SK-N-SH (cell line): ENCODE results near the gene RIMS1. TPM values are rescaled to one million over a fixed set of nuclear protein-coding genes. Genes with fewer than 3 reads are reported as not detected.

Experiments used
- CTCF ChIA-PET: fragments of 300-600, 350-600 bp; formaldehyde crosslinking; extraction: SDS; loops from one replicate; lab custom pipeline; 2021; lab: Yijun Ruan, JAX
- POLR2A ChIA-PET: fragments of 350-600 bp; sonication (Branson Sonifier 250); formaldehyde crosslinking; extraction: SDS; loops from one replicate; lab custom pipeline; 2020; ENCODE audit warnings: antibody characterized with exemption, inconsistent platforms; lab: Yijun Ruan, JAX
- DNase-seq: peaks from one replicate; pipeline ENCODE4 v3.0.0; 2012
- H2AFZ ChIP-seq: fragments of 200-600 bp; sonication (generic); 2 replicates; pipeline ENCODE4 v1.8.1; 2016; ENCODE audit warnings: antibody characterized with exemption, mild to moderate bottlenecking, low read depth
- H3F3A ChIP-seq: fragments of 200-600 bp; sonication (generic); replicated peaks from 2 replicates; pipeline ENCODE3; 2016; ENCODE audit warnings: antibody characterized with exemption, mild to moderate bottlenecking; ENCODE audit not compliant: insufficient read depth
- H3K27ac ChIP-seq, 2 experiments: fragments of 200-500 bp in 1 of 2; fragments of 200-600 bp in 1 of 2; sonication (Bioruptor generic) in 1 of 2; sonication (generic), shearing (Covaris generic) in 1 of 2; 2 replicates each; pipeline versions ENCODE4 v1.5.1 to v1.6.1; 2014 to 2016; ENCODE audit warnings: low read depth in 2 of 2, inconsistent platforms in 1 of 2, low read length in 1 of 2, mild to moderate bottlenecking in 1 of 2, mixed read lengths in 1 of 2
- H3K27me3 ChIP-seq: fragments of 200-600 bp; sonication (generic), shearing (Covaris generic); 2 replicates; pipeline ENCODE4 v1.6.1; 2016; ENCODE audit warnings: mixed run types; ENCODE audit not compliant: insufficient read depth
- H3K36me3 ChIP-seq, 2 experiments: fragments of 200-500 bp in 1 of 2; fragments of 200-600 bp in 1 of 2; sonication (Bioruptor generic) in 1 of 2; sonication (generic) in 1 of 2; replicated peaks in 1 of 2; 2 replicates each; pipeline versions ENCODE3 to v1.5.1; 2014 to 2016; ENCODE audit warnings: low read length in 1 of 2, mild to moderate bottlenecking in 1 of 2; ENCODE audit not compliant: insufficient read depth in 2 of 2, control insufficient read depth in 1 of 2
- H3K4me1 ChIP-seq, 2 experiments: fragments of 200-500 bp in 1 of 2; fragments of 200-600 bp in 1 of 2; sonication (Bioruptor generic) in 1 of 2; sonication (generic), shearing (Covaris generic) in 1 of 2; 2 replicates each; pipeline versions ENCODE4 v1.5.1 to v1.6.1; 2014 to 2016; ENCODE audit warnings: low read depth in 1 of 2, low read length in 1 of 2, mixed run types in 1 of 2; ENCODE audit not compliant: insufficient read depth in 2 of 2, control insufficient read depth in 1 of 2
- H3K4me2 ChIP-seq: fragments of 200-600 bp; sonication (generic), shearing (Covaris generic); 2 replicates; pipeline ENCODE4 v1.6.1; 2017; ENCODE audit warnings: mixed run types
- H3K4me3 ChIP-seq, 2 experiments: fragments of 200-500 bp in 1 of 2; fragments of 200-600 bp in 1 of 2; sonication (Bioruptor generic) in 1 of 2; sonication (generic), shearing (Covaris generic) in 1 of 2; 2 replicates each; pipeline versions ENCODE4 v1.5.1 to v1.8.1; 2014 to 2016; ENCODE audit warnings: low read depth in 2 of 2, inconsistent platforms in 1 of 2, low read length in 1 of 2, mild to moderate bottlenecking in 1 of 2, mixed read lengths in 1 of 2, moderate library complexity in 1 of 2
- H3K79me2 ChIP-seq: fragments of 200-600 bp; sonication (generic); 2 replicates; pipeline ENCODE4 v1.8.1; 2017; ENCODE audit warnings: mild to moderate bottlenecking; ENCODE audit not compliant: insufficient read depth
- H3K9ac ChIP-seq: fragments of 200-600 bp; sonication (generic); 2 replicates; pipeline ENCODE4 v1.6.1; 2017; ENCODE audit warnings: mixed run types
- H3K9me2 ChIP-seq: fragments of 200-600 bp; sonication (generic); 2 replicates; pipeline ENCODE4 v1.6.1; 2017; ENCODE audit warnings: mixed run types
- H3K9me3 ChIP-seq: fragments of 200-600 bp; sonication (generic); 2 replicates; pipeline ENCODE4 v1.6.1; 2017; ENCODE audit warnings: mixed run types, mild to moderate bottlenecking, moderate library complexity
- H4K20me1 ChIP-seq: fragments of 200-600 bp; sonication (generic); 2 replicates; pipeline ENCODE4 v1.6.1; 2017; ENCODE audit warnings: mild to moderate bottlenecking, mixed run types; ENCODE audit not compliant: insufficient read depth
- CHD2 ChIP-seq: fragments of 150-350 bp; IDR thresholded peaks from 2 replicates; pipeline ENCODE4 v1.6.1; 2018; ENCODE audit warnings: low read length; ENCODE audit not compliant: partially characterized antibody
- ELF1 ChIP-seq: IDR thresholded peaks from 2 replicates; pipeline ENCODE4 v1.4.0; 2012
- EP300 ChIP-seq, 2 experiments: IDR thresholded peaks; 2 replicates each; pipeline versions ENCODE4 v1.4.0 to v1.6.1; 2012; ENCODE audit warnings: borderline replicate concordance in 1 of 2, low read depth in 1 of 2, low read length in 1 of 2
- EZH2phosphoT487 ChIP-seq: fragments of 200-600 bp; sonication (generic); IDR thresholded peaks from 2 replicates; pipeline ENCODE4 v1.6.1; 2017; ENCODE audit warnings: low read depth, mixed run types, mild to moderate bottlenecking, antibody characterized with exemption, moderate library complexity, borderline replicate concordance
- FOSL2 ChIP-seq: IDR thresholded peaks from 2 replicates; pipeline ENCODE4 v1.4.0; 2012; ENCODE audit warnings: low read depth, mild to moderate bottlenecking, moderate library complexity, borderline replicate concordance
- GABPA ChIP-seq: IDR thresholded peaks from 2 replicates; pipeline ENCODE4 v1.4.0; 2012; ENCODE audit warnings: low read depth, mild to moderate bottlenecking
- GATA2 ChIP-seq: sonication (generic); formaldehyde crosslinking; IDR thresholded peaks from 2 replicates; pipeline ENCODE4 v1.5.0; 2020; ENCODE audit warnings: mild to moderate bottlenecking, missing genetic modification reagents
- IRF3 ChIP-seq: fragments of 150-350 bp; IDR thresholded peaks from 2 replicates; pipeline ENCODE4 v1.6.1; 2016; ENCODE audit warnings: mild to moderate bottlenecking, low read depth, low read length
- MAX ChIP-seq: IDR thresholded peaks from 2 replicates; pipeline ENCODE4 v1.4.0; 2012; ENCODE audit warnings: low read depth
- MEF2A ChIP-seq: IDR thresholded peaks from 2 replicates; pipeline ENCODE4 v1.4.0; 2012; ENCODE audit warnings: low read depth, borderline replicate concordance
- MXI1 ChIP-seq: IDR thresholded peaks from 2 replicates; pipeline ENCODE4 v1.6.1; 2012; ENCODE audit warnings: mild to moderate bottlenecking, low read depth, low read length, improper control_type of control experiment
- NFIC ChIP-seq: IDR thresholded peaks from 2 replicates; pipeline ENCODE4 v1.4.0; 2012; ENCODE audit warnings: borderline replicate concordance
- NRF1 ChIP-seq: IDR thresholded peaks from 2 replicates; pipeline ENCODE4 v1.6.1; 2012; ENCODE audit warnings: low read depth, mild to moderate bottlenecking, low read length
- RAD21 ChIP-seq: IDR thresholded peaks from 2 replicates; pipeline ENCODE4 v1.6.1; 2012; ENCODE audit warnings: mild to moderate bottlenecking, low read length
- RCOR1 ChIP-seq: fragments of 150-350 bp; IDR thresholded peaks from 2 replicates; pipeline ENCODE4 v1.6.1; 2017; ENCODE audit warnings: antibody characterized with exemption, low read length
- RXRA ChIP-seq: IDR thresholded peaks from 2 replicates; pipeline ENCODE4 v1.4.0; 2012; ENCODE audit warnings: low read depth, mild to moderate bottlenecking, borderline replicate concordance
- SMC3 ChIP-seq: IDR thresholded peaks from 2 replicates; pipeline ENCODE4 v1.6.1; 2012; ENCODE audit warnings: low read depth, low read length, improper control_type of control experiment
- TAF1 ChIP-seq: IDR thresholded peaks from 2 replicates; pipeline ENCODE4 v1.6.1; 2012; ENCODE audit warnings: low read depth, mild to moderate bottlenecking, low read length, moderate library complexity, borderline replicate concordance
- TEAD4 ChIP-seq: IDR thresholded peaks from 2 replicates; pipeline ENCODE4 v1.4.0; 2012; ENCODE audit warnings: mild to moderate bottlenecking, borderline replicate concordance; ENCODE audit not compliant: insufficient read depth
- YY1 ChIP-seq: IDR thresholded peaks from 2 replicates; pipeline ENCODE4 v1.4.0; 2012; ENCODE audit warnings: low read depth, mild to moderate bottlenecking
- ZBTB33 ChIP-seq: IDR thresholded peaks from 2 replicates; pipeline ENCODE4 v1.4.0; 2012; ENCODE audit warnings: low read depth, borderline replicate concordance
- WGBS: methylation state at CpG from one replicate; pipeline ENCODE4 v1.1.6; 2017; ENCODE audit warnings: low lambda C conversion rate; 5-methylcytosine and 5-hydroxymethylcytosine counted together
- polyA plus RNA-seq, 3 experiments: library from polyadenylated mRNA; depleted of rRNA; stranded (reverse); fragments of >200 nt; gene quantifications; 2 replicates each; pipeline ENCODE4 v1.2.3, GENCODE V29; 2012
- TF ChIP-seq, protein P1 (sequence below): fragments of 150-350 bp; IDR thresholded peaks from 2 replicates; pipeline ENCODE4 v1.6.1; 2017; ENCODE audit warnings: antibody characterized with exemption, low read length, low read depth, borderline replicate concordance
- TF ChIP-seq, protein P2 (sequence below): IDR thresholded peaks from 2 replicates; pipeline ENCODE4; 2012

RIMS1 gene
- polyA plus RNA-seq, 1 of the 3 experiments (the other 2 are of a cell fraction), result 0.20 TPM

GRCh38 chr6:72102561-72102960 is 216.2 kb downstream of the RIMS1 start:
- Histone ChIP-seq H3K27me3 (no peaks in the 10 kb centered on the region), H3K4me2 (no peak overlapping the region), H3K9me3 (no peaks in the 10 kb centered on the region), H4K20me1 (no peaks in the 10 kb centered on the region), H2AFZ (no peak overlapping the region), H3K4me3 (no peak overlapping the region), H3K9me2 (0 out of 2 replicates have a peak, but pooled peaks cover 3% of the 10 kb centered on the region), H3F3A (no peaks in the 10 kb centered on the region), H3K79me2 (no peaks in the 10 kb centered on the region), H3K4me1 (no peaks in the 10 kb centered on the region; a peak in 1 of 4 replicates), H3K27ac (no peak overlapping the region), H3K9ac (no peak overlapping the region), H3K36me3 (no peaks in the 10 kb centered on the region)
- ChIA-PET POLR2A (no interaction called here), CTCF (no interaction called here)
- DNase-seq, result no peak
- no peak for TF ChIP-seq NFIC
- TF ChIP-seq, protein P1, sequence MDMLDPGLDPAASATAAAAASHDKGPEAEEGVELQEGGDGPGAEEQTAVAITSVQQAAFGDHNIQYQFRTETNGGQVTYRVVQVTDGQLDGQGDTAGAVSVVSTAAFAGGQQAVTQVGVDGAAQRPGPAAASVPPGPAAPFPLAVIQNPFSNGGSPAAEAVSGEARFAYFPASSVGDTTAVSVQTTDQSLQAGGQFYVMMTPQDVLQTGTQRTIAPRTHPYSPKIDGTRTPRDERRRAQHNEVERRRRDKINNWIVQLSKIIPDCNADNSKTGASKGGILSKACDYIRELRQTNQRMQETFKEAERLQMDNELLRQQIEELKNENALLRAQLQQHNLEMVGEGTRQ, result no peak
- no peak for TF ChIP-seq MAX
- TF ChIP-seq MXI1, result no peak
- TF ChIP-seq GATA2 (CRISPR knock-in tag), result no peak
- TF ChIP-seq CHD2, result no peak
- no peak for TF ChIP-seq RXRA
- TF ChIP-seq RAD21, result no peak
- no peak for TF ChIP-seq SMC3
- TF ChIP-seq, protein P2, sequence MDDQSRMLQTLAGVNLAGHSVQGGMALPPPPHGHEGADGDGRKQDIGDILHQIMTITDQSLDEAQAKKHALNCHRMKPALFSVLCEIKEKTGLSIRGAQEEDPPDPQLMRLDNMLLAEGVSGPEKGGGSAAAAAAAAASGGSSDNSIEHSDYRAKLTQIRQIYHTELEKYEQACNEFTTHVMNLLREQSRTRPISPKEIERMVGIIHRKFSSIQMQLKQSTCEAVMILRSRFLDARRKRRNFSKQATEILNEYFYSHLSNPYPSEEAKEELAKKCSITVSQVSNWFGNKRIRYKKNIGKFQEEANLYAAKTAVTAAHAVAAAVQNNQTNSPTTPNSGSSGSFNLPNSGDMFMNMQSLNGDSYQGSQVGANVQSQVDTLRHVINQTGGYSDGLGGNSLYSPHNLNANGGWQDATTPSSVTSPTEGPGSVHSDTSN, result no peak
- TF ChIP-seq EZH2phosphoT487, result no peak
- no peak for TF ChIP-seq TEAD4
- no peak for TF ChIP-seq FOSL2
- TF ChIP-seq ELF1, result no peak
- no peak for TF ChIP-seq GABPA
- TF ChIP-seq MEF2A, result no peak
- no peak for TF ChIP-seq YY1

DNA sequence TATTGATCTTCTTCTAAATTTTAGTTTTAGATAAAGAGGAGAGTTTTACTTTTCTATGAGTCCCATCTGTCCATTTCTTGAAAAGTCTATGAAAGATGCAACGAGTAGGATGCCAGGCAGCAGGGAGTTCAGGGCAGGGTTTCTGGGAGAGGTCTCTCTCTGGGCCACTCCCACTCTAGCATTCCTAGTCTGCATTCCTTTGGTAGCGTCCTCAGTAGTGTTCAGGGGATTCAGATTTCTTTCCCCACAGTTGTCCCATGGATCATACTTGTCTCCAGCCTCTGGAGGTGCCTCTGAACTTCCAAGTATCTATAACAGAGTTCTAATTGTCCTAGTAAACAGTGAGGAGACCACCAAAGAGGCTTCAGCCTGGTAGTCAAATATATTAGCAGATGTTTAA is 225.3 kb downstream of the RIMS1 start:
- Histone ChIP-seq H3K9me2 (no peaks in the 10 kb centered on the region), H3K79me2 (no peaks in the 10 kb centered on the region), H3K4me1 (no peaks in the 10 kb centered on the region), H3K4me2 (no peak overlapping the region), H4K20me1 (no peaks in the 10 kb centered on the region), H3K36me3 (no peaks in the 10 kb centered on the region), H3K27me3 (no peaks in the 10 kb centered on the region), H3F3A (no peaks in the 10 kb centered on the region), H3K9ac (no peak overlapping the region), H2AFZ (no peak overlapping the region), H3K9me3 (no peaks in the 10 kb centered on the region), H3K27ac (no peak overlapping the region), H3K4me3 (no peak overlapping the region)
- ChIA-PET CTCF (no interaction called here), POLR2A (no interaction called here)
- DNase-seq, result no peak
- WGBS, result 14% methylated on average over 2 of the region's 2 CpGs
- no peak for TF ChIP-seq GABPA
- no peak for TF ChIP-seq MEF2A
- no peak for TF ChIP-seq IRF3
- TF ChIP-seq EZH2phosphoT487, result no peak
- no peak for TF ChIP-seq TAF1
- no peak for TF ChIP-seq RCOR1
- TF ChIP-seq, protein P2, result no peak
- no peak for TF ChIP-seq NFIC
- TF ChIP-seq NRF1, result no peak
- no peak for TF ChIP-seq ELF1
- no peak for TF ChIP-seq EP300 (IDR thresholded peaks at IDR 0.05; ENCODE audit: borderline replicate concordance in 1 of 2, low read depth in 1 of 2, low read length in 1 of 2)
- no peak for TF ChIP-seq ZBTB33
- no peak for TF ChIP-seq SMC3
- TF ChIP-seq CHD2, result no peak
